T-cell (primary cell): ENCODE measurements around the gene CMTM7. TPM values are rescaled to one million over a fixed set of nuclear protein-coding genes. Genes with fewer than 3 reads are reported as not detected.
A peak's percentile ranks its signal among the peaks of the same experiment; 100 is the strongest.

Experiments
- ATAC-seq, 4 experiments: fragments of 200-7000 bp in 3 of 4; fragments of 150-1000 bp in 1 of 4; cut with Tn5 transposase; replicated peaks in 1 of 4; 1 replicate in 3 of 4; 2 replicates in 1 of 4; pipeline ENCODE4 v1.10.0; 2021; ENCODE audit warnings: moderate library complexity in 3 of 4, mild to moderate bottlenecking in 2 of 4, moderate number of reproducible peaks in 1 of 4
- CTCF ChIA-PET, 2 donors: fragments of 300-600 bp; sonication (Branson Sonifier 250); formaldehyde crosslinking; loops; one replicate each; lab custom pipeline; 2022; ENCODE audit warnings: antibody characterized with exemption in 2 of 2; lab: Charles Lee
- POLR2A ChIA-PET, 2 donors: fragments of 300-600 bp; sonication (Branson Sonifier 250); formaldehyde crosslinking; loops; one replicate each; lab custom pipeline; 2022; ENCODE audit warnings: antibody characterized with exemption in 2 of 2; lab: Charles Lee
- DNase-seq, 35 experiments: peaks; one replicate each; pipeline versions ENCODE4 v3.0.0 to v3.0.0-alpha.2; 2013 to 2023
- H3K27ac ChIP-seq: one replicate; pipeline ENCODE4 v1.5.1; 2013; ENCODE audit warnings: low read length
- H3K27me3 ChIP-seq, 2 experiments: replicated peaks in 1 of 2; 1 replicate in 1 of 2; 2 replicates in 1 of 2; pipeline versions ENCODE4 v1.6.1 to v1.7.0; 2013; ENCODE audit warnings: low read length in 1 of 2, mixed read lengths in 1 of 2; ENCODE audit not compliant: control insufficient read depth in 2 of 2, insufficient read depth in 2 of 2; ENCODE audit errors: extremely low read depth in 1 of 2
- H3K36me3 ChIP-seq, 2 donors: 1 replicate in 1 of 2; 2 replicates in 1 of 2; pipeline versions ENCODE4 v1.6.1 to v1.7.0; 2013; ENCODE audit warnings: low read length in 1 of 2; ENCODE audit not compliant: control insufficient read depth in 2 of 2, insufficient read depth in 1 of 2; ENCODE audit errors: extremely low read depth in 1 of 2
- H3K4me1 ChIP-seq, 2 experiments: 1 replicate in 1 of 2; 2 replicates in 1 of 2; pipeline versions ENCODE4 v1.6.1 to v1.7.0; 2013; ENCODE audit warnings: low read length in 2 of 2, mixed read lengths in 1 of 2; ENCODE audit not compliant: insufficient read depth in 2 of 2, control insufficient read depth in 1 of 2; ENCODE audit errors: extremely low read depth in 1 of 2
- H3K4me3 ChIP-seq, 2 donors: 1 replicate in 1 of 2; 2 replicates in 1 of 2; pipeline versions ENCODE4 v1.5.1 to v1.7.0; 2013; ENCODE audit warnings: mild to moderate bottlenecking in 2 of 2, low read length in 1 of 2, moderate library complexity in 1 of 2; ENCODE audit not compliant: control insufficient read depth in 1 of 2; ENCODE audit errors: extremely low read depth in 1 of 2
- H3K9me3 ChIP-seq: 2 replicates; pipeline ENCODE4 v1.7.0; 2013
- H3K27ac Mint-ChIP-seq, 2 donors: one replicate each; pipeline ENCODE4 v1.8.0; 2020 to 2021; ENCODE audit warnings: mild to moderate bottlenecking in 2 of 2, mixed read lengths in 2 of 2
- H3K27me3 Mint-ChIP-seq, 2 donors: one replicate each; pipeline ENCODE4 v1.8.0; 2021 to 2022; ENCODE audit warnings: mixed read lengths in 2 of 2
- H3K36me3 Mint-ChIP-seq: one replicate; pipeline ENCODE4 v1.8.0; 2021; ENCODE audit warnings: mixed read lengths
- H3K4me1 Mint-ChIP-seq, 3 donors: one replicate each; pipeline ENCODE4 v1.8.0; 2020 to 2022; ENCODE audit warnings: mixed read lengths in 3 of 3, mild to moderate bottlenecking in 1 of 3
- H3K4me3 Mint-ChIP-seq, 3 donors: one replicate each; pipeline ENCODE4 v1.8.0; 2020 to 2022; ENCODE audit warnings: mild to moderate bottlenecking in 3 of 3, mixed read lengths in 3 of 3, moderate library complexity in 3 of 3
- H3K9me3 Mint-ChIP-seq, 3 donors: one replicate each; pipeline ENCODE4 v1.8.0; 2020 to 2022; ENCODE audit warnings: mixed read lengths in 3 of 3
- WGBS: methylation state at CpG from one replicate; pipeline ENCODE4 v1.1.5; 2013; ENCODE audit warnings: missing lambda C conversion rate; ENCODE audit not compliant: insufficient coverage; 5-methylcytosine and 5-hydroxymethylcytosine counted together
- total RNA-seq, 35 experiments: library from RNA in 6 of 35; stranded (reverse) in 6 of 35; fragments of 120-200 nt in 1 of 35; gene quantifications; one replicate each; pipeline versions ENCODE4 v1.2.1 to v1.2.4 and lab custom pipeline; 2013 to 2026

Gene CMTM7
- total RNA-seq, result 10 to 100 TPM; 40.7 to 56.7 (median 47.8) TPM
- total RNA-seq (2013), result 22.4 TPM
- 6.0 to 81.0 (median 39.1) reads per million in 29 experiments for total RNA-seq (lab: John Stamatoyannopoulos, UW)

DNA sequence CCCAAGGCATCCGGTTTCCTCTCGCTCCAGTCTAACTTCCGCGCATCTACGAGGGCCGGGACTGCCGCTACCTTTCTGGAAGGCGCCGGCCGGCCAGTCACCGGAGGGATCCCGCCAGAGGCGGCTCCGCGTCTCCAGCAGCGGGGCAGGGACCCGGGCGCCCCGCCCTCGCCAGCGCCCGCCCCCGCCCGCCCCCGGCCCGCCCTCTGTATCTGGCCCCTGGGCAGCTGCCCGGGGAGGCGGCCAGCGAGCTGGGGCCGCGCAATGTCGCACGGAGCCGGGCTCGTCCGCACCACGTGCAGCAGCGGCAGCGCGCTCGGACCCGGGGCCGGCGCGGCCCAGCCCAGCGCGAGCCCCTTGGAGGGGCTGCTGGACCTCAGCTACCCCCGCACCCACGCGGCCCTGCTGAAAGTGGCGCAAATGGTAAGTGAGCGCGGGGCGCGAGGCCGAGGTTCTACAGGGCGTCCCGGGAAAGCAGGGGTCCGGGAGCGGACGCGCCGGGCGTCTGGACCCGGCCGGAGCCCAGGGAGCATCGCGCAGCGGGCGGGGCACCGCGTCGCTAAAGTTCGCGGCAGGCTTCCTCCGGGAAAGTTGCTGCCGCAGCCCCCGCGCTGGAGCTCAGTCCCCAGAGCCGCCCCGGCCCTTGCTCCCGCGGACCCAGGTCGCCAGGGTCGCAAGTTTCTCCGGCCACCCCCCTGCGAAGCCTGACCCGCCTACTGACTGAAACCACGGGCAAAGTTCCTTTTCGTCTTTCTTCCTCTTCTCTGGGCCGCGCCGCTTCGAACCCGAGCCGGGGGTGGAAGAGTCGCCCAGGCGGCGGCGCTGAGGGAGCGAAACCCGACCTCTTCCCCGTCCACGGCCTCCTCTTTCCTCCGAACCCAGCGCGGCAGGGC is at the start of gene CMTM7:
CMTM7 (plus strand) TSS at position 211 of the 893 bp plus-strand sequence; CDS start at position 265, 54 bp downstream.
- Mint-ChIP-seq H3K36me3 (peaks cover 3% of the 10 kb centered on the region), H3K9me3 (no peaks in the 10 kb centered on the region), H3K4me3 (peak within 1 kb of the TSS; percentile 97 to 99 (median 98)), H3K27me3 (no peaks in the 10 kb centered on the region), H3K4me1 (peaks cover 56 to 65% (median 61%) of the 10 kb centered on the region in 3 donors), H3K27ac (peak within 1 kb of the TSS; percentile 99)
- under 1% methylated on average over 96 of the region's 107 CpGs for WGBS
- H3K27ac ChIP-seq, result peak within 1 kb of the TSS; percentile 92
- peaks cover 7 to 53% of the 10 kb centered on the region in 2 experiments for H3K4me1 ChIP-seq
- H3K9me3 ChIP-seq, result no peaks in the 10 kb centered on the region
- ATAC-seq, result peak; percentile 61 to 67 (median 66)
- H3K27me3 ChIP-seq, result no peaks in the 10 kb centered on the region
- POLR2A ChIA-PET, result no interaction called here
- CTCF ChIA-PET, result interaction anchor here (0.5 to 0.9 kb wide), 2 partner anchors 9 to 76 kb away, joined by 3 to 5 read pairs; no protein-coding TSS in a partner anchor
- no peaks in the 10 kb centered on the region for H3K36me3 ChIP-seq
- peak within 1 kb of the TSS; percentile 72 to 85 for H3K4me3 ChIP-seq
- peak in 33 of 35 experiments; percentile 24 to 73 (median 44) for DNase-seq

DNA sequence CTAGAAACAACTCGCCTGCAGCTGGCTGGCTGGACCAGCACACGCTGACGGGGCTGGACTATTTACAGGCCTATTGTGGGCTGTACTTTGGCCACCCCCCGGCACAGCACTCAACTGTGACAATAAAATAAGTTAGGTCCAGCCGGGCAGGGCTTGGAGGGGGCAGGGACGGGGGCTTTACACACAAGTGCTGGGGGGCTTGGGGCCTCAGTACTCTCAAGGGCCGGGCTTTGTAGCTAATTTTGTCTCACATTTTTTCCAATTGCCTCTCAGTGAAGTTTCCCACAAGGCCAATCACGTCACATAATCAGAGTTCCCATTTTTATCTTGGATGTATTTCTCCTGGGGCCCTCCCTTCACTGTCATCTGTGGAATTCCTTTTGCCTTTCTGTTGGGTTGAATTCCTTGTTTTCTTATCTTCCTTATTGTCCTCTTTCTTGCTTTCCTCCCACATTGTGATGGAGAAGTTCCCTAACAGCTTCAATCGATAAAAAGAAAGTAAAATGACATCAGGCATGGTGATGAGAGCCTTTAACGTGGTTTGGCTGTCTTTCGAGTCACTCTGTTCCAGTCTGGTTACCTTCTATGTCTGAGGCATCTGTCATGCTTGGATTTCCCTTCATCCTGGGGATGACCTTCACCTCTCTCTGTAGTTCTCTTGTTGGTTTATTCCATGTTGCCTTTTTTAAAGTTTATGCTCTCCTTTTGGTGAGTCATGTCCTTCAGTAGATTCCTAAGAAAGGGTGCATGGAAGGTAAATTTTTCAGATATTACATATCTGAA is 44.1 kb upstream of the CMTM7 start:
- no peak overlapping the region for H3K4me3 Mint-ChIP-seq
- no peaks in the 10 kb centered on the region for H3K36me3 ChIP-seq
- DNase-seq, result no peak
- no peak for ATAC-seq
- no peak overlapping the region for H3K4me3 ChIP-seq
- H3K9me3 ChIP-seq, result no peaks in the 10 kb centered on the region
- H3K4me1 ChIP-seq, result no peaks in the 10 kb centered on the region
- H3K27me3 ChIP-seq, result no peaks in the 10 kb centered on the region
- 89% methylated on average over 7 of the region's 11 CpGs for WGBS
- ChIA-PET POLR2A (interaction anchor here (0.6 to 0.7 kb wide), 3 partner anchors 11 to 1668 kb away, joined by 3 to 8 read pairs (median 8); no protein-coding TSS in a partner anchor), CTCF (interaction anchor here in 1 of 2 donors (0.7 to 1.4 kb wide), 3 partner anchors 24 to 170 kb away, joined by 3 to 5 read pairs (median 5); no protein-coding TSS in a partner anchor)
- H3K4me1 Mint-ChIP-seq, result peaks cover 12 to 35% (median 24%) of the 10 kb centered on the region in 3 donors
- H3K27ac ChIP-seq, result no peak overlapping the region
- H3K27me3 Mint-ChIP-seq, result no peaks in the 10 kb centered on the region
- no peak overlapping the region for H3K27ac Mint-ChIP-seq
- no peaks in the 10 kb centered on the region for H3K36me3 Mint-ChIP-seq
- H3K9me3 Mint-ChIP-seq, result no peaks in the 10 kb centered on the region

GRCh38 chr3:32349184-32349583 is 42.5 kb upstream of the CMTM7 start:
- no peak overlapping the region for H3K4me3 ChIP-seq
- no peak overlapping the region for H3K4me3 Mint-ChIP-seq
- no peaks in the 10 kb centered on the region for H3K36me3 Mint-ChIP-seq
- DNase-seq (no peak), ATAC-seq (no peak)
- 80% methylated on average over 1 of the region's 2 CpGs for WGBS
- no peaks in the 10 kb centered on the region for H3K9me3 ChIP-seq
- peaks cover 12 to 31% (median 22%) of the 10 kb centered on the region in 3 donors for H3K4me1 Mint-ChIP-seq
- H3K27me3 ChIP-seq, result no peaks in the 10 kb centered on the region
- H3K27ac Mint-ChIP-seq, result no peak overlapping the region
- CTCF ChIA-PET, result interaction anchor here in 1 of 2 donors (1.0 kb wide), 1 partner anchor 114 kb away, joined by 4 read pairs; no protein-coding TSS in a partner anchor
- H3K4me1 ChIP-seq, result no peaks in the 10 kb centered on the region
- no peaks in the 10 kb centered on the region for H3K36me3 ChIP-seq
- H3K27me3 Mint-ChIP-seq, result no peaks in the 10 kb centered on the region
- no peaks in the 10 kb centered on the region for H3K9me3 Mint-ChIP-seq
- no peak overlapping the region for H3K27ac ChIP-seq
- POLR2A ChIA-PET, result no interaction called here

GRCh38 chr3:32352563-32352962 is 39.1 kb upstream of the CMTM7 start:
- H3K4me3 Mint-ChIP-seq, result no peak overlapping the region
- POLR2A ChIA-PET, result interaction anchor here in 1 of 2 donors (0.6 kb wide), 1 partner anchor 148 kb away, joined by 3 read pairs; no protein-coding TSS in a partner anchor
- H3K36me3 ChIP-seq, result no peaks in the 10 kb centered on the region
- H3K27me3 Mint-ChIP-seq, result no peaks in the 10 kb centered on the region
- H3K27me3 ChIP-seq, result no peaks in the 10 kb centered on the region
- no peak overlapping the region for H3K4me3 ChIP-seq
- H3K9me3 Mint-ChIP-seq, result no peaks in the 10 kb centered on the region
- no peak overlapping the region for H3K27ac Mint-ChIP-seq
- ATAC-seq, result no peak
- H3K27ac ChIP-seq, result no peak overlapping the region
- DNase-seq, result no peak
- H3K36me3 Mint-ChIP-seq, result peaks cover 3% of the 10 kb centered on the region
- CTCF ChIA-PET, result interaction anchor here in 1 of 2 donors (0.7 kb wide), 1 partner anchor 61 kb away, joined by 5 read pairs; no protein-coding TSS in a partner anchor
- H3K4me1 Mint-ChIP-seq, result peaks cover 9 to 28% (median 16%) of the 10 kb centered on the region in 3 donors
- no peaks in the 10 kb centered on the region for H3K4me1 ChIP-seq
- no peaks in the 10 kb centered on the region for H3K9me3 ChIP-seq

- Histone ChIP-seq H3K4me3 (no peak overlapping the region), H3K27ac (no peak overlapping the region), H3K4me1 (no peaks in the 10 kb centered on the region), H3K27me3 (no peaks in the 10 kb centered on the region), H3K9me3 (no peaks in the 10 kb centered on the region), H3K36me3 (no peaks in the 10 kb centered on the region)
- no peaks in the 10 kb centered on the region for H3K27me3 Mint-ChIP-seq
- ChIA-PET POLR2A (interaction anchor here in 1 of 2 donors (0.6 kb wide), 1 partner anchor 149 kb away, joined by 3 read pairs; no protein-coding TSS in a partner anchor), CTCF (interaction anchor here in 1 of 2 donors (0.7 kb wide), 1 partner anchor 61 kb away, joined by 5 read pairs; no protein-coding TSS in a partner anchor)
- no peak overlapping the region for H3K27ac Mint-ChIP-seq
- H3K9me3 Mint-ChIP-seq, result no peaks in the 10 kb centered on the region
- peaks cover 9% of the 10 kb centered on the region for H3K36me3 Mint-ChIP-seq
- no peak overlapping the region for H3K4me3 Mint-ChIP-seq
- peaks cover 6 to 20% (median 9%) of the 10 kb centered on the region in 3 donors for H3K4me1 Mint-ChIP-seq
- WGBS, result 100% methylated on average over 1 of the region's 2 CpGs
- no peak for ATAC-seq
- DNase-seq, result no peak
Observed at GRCh38 chr3:32353351-32353750, 38.3 kb upstream of the CMTM7 start.

DNA sequence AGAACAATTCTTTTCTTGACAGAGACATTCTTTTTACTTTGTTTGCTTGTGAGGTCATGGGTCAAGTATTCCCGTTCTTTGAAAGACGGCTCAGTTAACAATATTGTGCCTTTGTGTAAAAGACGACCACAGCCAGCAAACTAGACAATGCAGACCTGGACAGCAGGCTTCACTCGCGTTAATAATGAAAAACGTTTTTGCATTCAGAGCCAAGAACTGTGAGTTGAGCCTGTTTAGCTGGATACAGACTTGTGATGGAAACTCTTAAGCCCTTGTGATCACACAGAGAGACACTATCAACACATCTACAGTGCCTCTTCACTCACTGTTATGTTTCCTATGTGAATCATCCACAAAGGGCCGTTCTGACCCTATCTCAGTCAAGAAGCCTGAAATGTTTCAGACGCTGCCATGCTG is 37.3 kb upstream of the CMTM7 start:
- no peak overlapping the region for H3K27ac Mint-ChIP-seq
- CTCF ChIA-PET, result no interaction called here
- DNase-seq, result no peak

More for the DNA sequence above, 37.3 kb upstream of the CMTM7 start:
- no peaks in the 10 kb centered on the region for H3K4me1 ChIP-seq
- peaks cover under 1 to 10% (median 4%) of the 10 kb centered on the region in 3 donors for H3K4me1 Mint-ChIP-seq
- no peaks in the 10 kb centered on the region for H3K9me3 Mint-ChIP-seq
- POLR2A ChIA-PET, result no interaction called here
- 91% methylated on average over 6 of the region's 8 CpGs for WGBS
- no peak overlapping the region for H3K4me3 Mint-ChIP-seq
- no peak overlapping the region for H3K27ac ChIP-seq
- no peaks in the 10 kb centered on the region for H3K36me3 ChIP-seq
- no peak for ATAC-seq
- H3K27me3 ChIP-seq, result no peaks in the 10 kb centered on the region
- no peak overlapping the region for H3K4me3 ChIP-seq
- no peaks in the 10 kb centered on the region for H3K27me3 Mint-ChIP-seq
- H3K9me3 ChIP-seq, result no peaks in the 10 kb centered on the region
- peaks cover 16% of the 10 kb centered on the region for H3K36me3 Mint-ChIP-seq
